GM12891 (cell line): Measurements from ENCODE around the gene FARP1.
A peak's percentile ranks its signal among the peaks of the same experiment; 100 is the strongest.

ENCODE experiments used
- DNase-seq: peaks from one replicate; pipeline ENCODE4 v3.0.0; 2011; ENCODE audit warnings: low spot score; ENCODE audit not compliant: insufficient read length
- FAIRE-seq: peaks from 2 replicates; lab custom pipeline; 2011; peaks lifted over from hg19 to GRCh38; lab: Jason Lieb, UNC
- PAX5 ChIP-seq: IDR thresholded peaks from 2 replicates; pipeline ENCODE4 v1.6.1; 2011; ENCODE audit warnings: low read length, moderate library complexity, mild to moderate bottlenecking; ENCODE audit not compliant: insufficient read depth, severe bottlenecking
- POLR2A ChIP-seq: IDR thresholded peaks from 2 replicates; pipeline ENCODE4 v1.6.1; 2011; ENCODE audit warnings: low read depth, low read length, control low read depth
- POLR2AphosphoS5 ChIP-seq: IDR thresholded peaks from 2 replicates; pipeline ENCODE4 v1.6.1; 2011; ENCODE audit warnings: low read depth, low read length, control low read depth
- POU2F2 ChIP-seq: IDR thresholded peaks from 2 replicates; pipeline ENCODE4 v1.6.1; 2011; ENCODE audit warnings: low read depth, mild to moderate bottlenecking, control low read depth, low read length, moderate library complexity
- SPI1 ChIP-seq: IDR thresholded peaks from 2 replicates; pipeline ENCODE4 v1.6.1; 2011; ENCODE audit warnings: low read depth, low read length, control low read depth
- TAF1 ChIP-seq: IDR thresholded peaks from 2 replicates; pipeline ENCODE4 v1.6.1; 2011; ENCODE audit warnings: low read depth, low read length, control low read depth

FARP1 gene

DNA sequence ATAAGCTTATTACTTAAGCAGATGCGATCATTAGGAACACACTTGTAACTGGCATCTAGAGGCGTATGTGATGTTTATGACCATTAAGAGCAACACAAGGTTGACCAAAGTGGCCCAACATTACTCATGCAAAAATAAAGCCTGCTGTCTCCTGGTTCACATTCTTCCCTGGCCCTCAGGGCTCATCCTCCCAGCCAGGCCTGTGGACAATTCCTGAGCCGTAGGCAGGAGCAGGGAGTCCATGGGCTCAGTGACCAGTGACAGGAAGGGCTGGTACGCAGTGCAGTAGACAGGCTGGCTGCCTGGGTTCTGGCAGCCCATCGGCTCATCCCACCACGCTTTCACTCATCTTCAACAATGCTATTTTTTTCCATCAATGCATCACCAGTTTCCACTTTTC is 328.0 kb downstream of the FARP1 start:
- no peak for DNase-seq
- FAIRE-seq: no peak
- TF ChIP-seq TAF1 (no peak), PAX5 (no peak), POU2F2 (no peak)

DNA sequence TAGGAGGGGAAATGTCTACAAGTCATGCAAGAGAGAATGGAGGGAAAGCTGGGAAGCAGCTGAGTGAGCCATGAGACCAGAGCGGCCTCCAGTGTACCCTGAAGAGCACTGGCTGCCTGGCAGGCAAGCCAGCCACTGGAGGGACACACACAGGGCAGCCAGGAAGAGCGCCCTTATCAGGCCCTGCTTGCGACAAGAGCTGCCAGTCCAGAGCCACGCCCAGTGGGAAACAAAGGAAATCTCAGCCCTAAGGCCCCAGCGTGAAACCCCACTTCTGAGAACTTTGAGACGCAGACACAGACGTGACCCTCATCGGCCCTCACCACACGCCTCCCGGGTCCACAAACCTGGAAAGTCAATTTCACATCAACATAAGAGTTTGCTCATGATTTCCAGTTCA is 329.0 kb downstream of the FARP1 start:
- FAIRE-seq: no peak

GRCh38 chr13:98473135-98473787 is 330.4 kb downstream of the FARP1 start:
- TF ChIP-seq TAF1 (no peak), SPI1 (no peak), PAX5 (no peak), POLR2AphosphoS5 (no peak), POU2F2 (no peak), POLR2A (no peak)
- FAIRE-seq (no peak), DNase-seq (no peak)

More for the DNA sequence above, 329.0 kb downstream of the FARP1 start:
- TF ChIP-seq POLR2A (no peak), POLR2AphosphoS5 (no peak), TAF1 (no peak), SPI1 (no peak), PAX5 (no peak), POU2F2 (no peak)
- DNase-seq: no peak

GRCh38 chr13:98473788-98474144 is 330.9 kb downstream of the FARP1 start:
- TF ChIP-seq POU2F2: no peak
- no peak for TF ChIP-seq POLR2A
- TF ChIP-seq TAF1: no peak
- DNase-seq (no peak), FAIRE-seq (no peak)

GRCh38 chr13:98474292-98474691 is 331.4 kb downstream of the FARP1 start:
- DNase-seq (no peak), FAIRE-seq (no peak)
- TF ChIP-seq SPI1 (no peak), TAF1 (no peak), POLR2A (no peak), PAX5 (no peak), POLR2AphosphoS5 (no peak), POU2F2 (no peak)

DNA sequence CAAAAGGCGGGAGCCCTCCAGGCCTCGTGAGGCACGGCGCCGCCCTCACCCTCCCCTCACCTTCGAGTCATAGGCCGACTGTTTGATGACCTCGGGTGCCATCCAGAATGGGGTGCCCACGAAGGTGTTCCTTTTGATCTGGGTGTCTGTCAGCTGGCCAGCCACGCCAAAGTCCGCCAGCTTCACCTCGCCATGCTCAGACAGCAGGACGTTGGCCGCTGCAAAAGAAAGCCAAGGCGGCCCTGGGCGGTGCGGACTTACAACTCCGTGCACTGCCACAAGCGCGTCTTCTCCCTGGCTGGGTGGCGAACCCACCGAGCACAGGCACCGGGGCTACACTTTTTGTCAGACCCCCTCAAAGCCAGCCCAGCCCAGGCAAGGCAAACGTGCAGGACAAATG is 331.9 kb downstream of the FARP1 start:
- no peak for TF ChIP-seq POLR2AphosphoS5
- no peak for TF ChIP-seq POU2F2
- TF ChIP-seq POLR2A: no peak
- no peak for TF ChIP-seq PAX5
- TF ChIP-seq SPI1: no peak
- no peak for TF ChIP-seq TAF1
- no peak for DNase-seq
- FAIRE-seq: no peak

GRCh38 chr13:98475522-98475921 is 332.6 kb downstream of the FARP1 start:
- no peak for DNase-seq
- FAIRE-seq: no peak
- TF ChIP-seq PAX5 (no peak), POLR2AphosphoS5 (no peak), TAF1 (no peak), POU2F2 (no peak), SPI1 (no peak), POLR2A (no peak)

- DNase-seq (peak; percentile 64), FAIRE-seq (no peak)
Observed at GRCh38 chr13:98476106-98476505, 333.2 kb downstream of the FARP1 start.

DNA sequence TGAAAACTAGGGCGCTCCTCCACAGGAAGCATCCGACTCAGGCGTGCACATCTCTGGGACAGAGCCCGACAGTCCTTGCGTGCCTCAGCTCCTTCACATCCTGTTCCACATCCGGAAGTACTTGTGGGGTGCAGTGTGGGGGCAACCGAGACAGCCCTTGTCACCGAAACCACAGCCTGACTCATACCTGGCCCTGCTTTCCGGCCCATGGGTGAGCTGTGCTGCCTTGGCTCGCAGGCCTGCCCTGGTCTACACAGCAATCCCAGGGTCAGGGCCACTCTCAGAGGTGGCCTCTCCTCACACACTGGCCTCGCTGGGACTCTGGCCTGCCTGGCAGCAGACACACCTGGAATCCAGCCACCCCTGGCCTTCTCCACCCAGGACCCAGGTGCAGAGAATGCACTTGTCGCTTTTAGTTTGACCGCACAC is 333.7 kb downstream of the FARP1 start:
- peak; percentile 89 for DNase-seq
- TF ChIP-seq POU2F2 (peak; percentile 93), POLR2A (peak; percentile 73), SPI1 (peak; percentile 42), TAF1 (0 out of 2 replicates have a peak, but pooled peaks have one; percentile 41), PAX5 (peak; percentile 31), POLR2AphosphoS5 (no peak; the same call in none of the 2 replicates)
- FAIRE-seq: peak; percentile 100

More at GRCh38 chr13:98476106-98476505, 333.2 kb downstream of the FARP1 start:
- no peak for TF ChIP-seq POLR2A
- no peak for TF ChIP-seq PAX5
- TF ChIP-seq TAF1: no peak
- TF ChIP-seq POU2F2: no peak
- no peak for TF ChIP-seq SPI1
- TF ChIP-seq POLR2AphosphoS5: no peak

GRCh38 chr13:98478189-98479129 is 335.6 kb downstream of the FARP1 start:
- TF ChIP-seq SPI1: no peak
- no peak for TF ChIP-seq POLR2AphosphoS5
- no peak for TF ChIP-seq PAX5
- TF ChIP-seq POU2F2: no peak
- TF ChIP-seq POLR2A: no peak
- TF ChIP-seq TAF1: no peak
- FAIRE-seq (peak; percentile 87), DNase-seq (no peak)
